NT2/D1 (cell line): ENCODE data around the gene GJB1.

Experiments
- DNase-seq: peaks from one replicate; pipeline ENCODE4 v3.0.0-alpha.2; 2011; ENCODE audit warnings: low read depth, low spot score
- H3K27me3 ChIP-seq: 2 replicates; pipeline ENCODE4 v1.6.0; 2011; ENCODE audit warnings: mild to moderate bottlenecking; ENCODE audit not compliant: insufficient read length, insufficient read depth
- H3K36me3 ChIP-seq: 2 replicates; pipeline ENCODE4 v1.6.1; 2011; ENCODE audit warnings: mild to moderate bottlenecking, low read length, mixed read lengths; ENCODE audit not compliant: insufficient read depth, insufficient read length
- H3K4me1 ChIP-seq: 2 replicates; pipeline ENCODE4 v1.5.1; 2011; ENCODE audit not compliant: insufficient read depth, insufficient read length
- H3K4me3 ChIP-seq: 2 replicates; pipeline ENCODE4 v1.5.1; 2011; ENCODE audit warnings: low read depth; ENCODE audit not compliant: insufficient read length
- H3K9ac ChIP-seq: 2 replicates; pipeline ENCODE4 v1.6.0; 2011; ENCODE audit warnings: low read depth; ENCODE audit not compliant: insufficient read length
- H3K9me3 ChIP-seq: 2 replicates; pipeline ENCODE4 v1.5.1; 2011; ENCODE audit warnings: mild to moderate bottlenecking, low read length; ENCODE audit not compliant: insufficient read depth
- SUZ12 ChIP-seq: IDR thresholded peaks from 2 replicates; pipeline ENCODE4 v1.6.1; 2011; ENCODE audit not compliant: insufficient read length, insufficient read depth; ENCODE audit errors: extremely low read depth
- YY1 ChIP-seq: IDR thresholded peaks from 2 replicates; pipeline ENCODE4 v1.6.1; 2011; ENCODE audit not compliant: insufficient read length, insufficient read depth
- ZNF274 ChIP-seq: IDR thresholded peaks from 2 replicates; pipeline ENCODE4 v1.6.1; 2011; ENCODE audit warnings: mild to moderate bottlenecking, low read depth, low read length

The GJB1 gene

DNA sequence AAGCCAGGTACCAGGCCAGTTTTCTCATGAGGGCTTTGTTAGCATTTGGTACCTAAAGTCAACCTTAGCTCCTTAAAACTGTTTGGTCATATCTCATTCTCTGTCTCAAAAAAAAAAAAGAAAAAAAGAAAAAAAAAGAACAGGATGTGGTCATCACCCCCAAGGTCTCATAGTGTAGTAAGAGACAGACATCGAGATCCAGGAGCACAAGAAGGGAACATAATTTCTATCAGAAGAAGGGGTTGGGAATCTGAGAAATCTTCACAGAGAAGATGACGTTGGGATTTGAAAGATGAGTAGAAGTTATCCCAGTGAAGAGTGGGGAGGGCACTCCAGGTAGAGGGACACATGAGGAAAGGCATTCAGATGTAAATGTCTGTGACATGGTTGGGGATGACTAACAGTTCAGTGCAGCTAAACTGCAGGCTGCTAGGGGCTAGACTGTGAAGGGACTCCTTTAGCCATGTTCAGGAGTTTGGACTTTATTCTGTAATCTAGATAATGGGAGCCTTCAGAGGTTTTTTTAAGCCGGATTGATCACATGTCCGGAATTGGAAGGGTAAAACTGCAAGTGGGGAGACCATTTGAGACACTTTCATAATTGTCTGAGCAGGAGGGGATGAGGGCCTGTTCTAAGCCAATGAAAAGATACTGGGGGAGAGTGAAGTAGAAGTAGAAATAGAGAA lies 26.9 kb upstream of the GJB1 start:
- Histone ChIP-seq H3K4me1 (peaks cover 5% of the 10 kb centered on the region), H3K9me3 (no peaks in the 10 kb centered on the region), H3K36me3 (no peaks in the 10 kb centered on the region), H3K9ac (no peak overlapping the region), H3K4me3 (no peak overlapping the region), H3K27me3 (no peaks in the 10 kb centered on the region)
- TF ChIP-seq YY1 (no peak), SUZ12 (no peak), ZNF274 (no peak)
- peak; percentile 55 for DNase-seq

DNA sequence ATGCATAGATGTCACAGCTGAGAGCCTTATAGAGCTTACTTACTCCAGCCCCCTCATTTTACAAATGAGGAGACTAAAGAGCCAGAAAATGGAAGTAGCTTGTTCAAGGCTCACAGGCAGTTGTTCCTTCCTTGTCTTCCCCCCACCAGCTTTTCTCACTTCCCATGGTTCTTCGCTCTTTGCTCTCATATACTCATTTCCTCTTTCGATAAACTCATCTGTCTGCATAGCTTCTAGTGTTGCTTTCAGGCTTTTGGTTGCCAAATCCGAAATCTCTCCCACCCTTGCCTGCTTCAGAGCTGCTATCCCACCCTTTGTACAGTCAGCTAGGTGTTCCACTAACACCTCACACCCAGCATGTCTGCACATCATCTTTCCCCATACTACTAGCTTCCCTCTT lies 25.0 kb upstream of the GJB1 start:
- TF ChIP-seq ZNF274 (no peak), SUZ12 (no peak), YY1 (no peak)
- peaks cover 5% of the 10 kb centered on the region for H3K4me1 ChIP-seq
- no peaks in the 10 kb centered on the region for H3K36me3 ChIP-seq
- DNase-seq = no peak
- no peaks in the 10 kb centered on the region for H3K27me3 ChIP-seq
- peak overlapping the region; percentile 10 for H3K9ac ChIP-seq
- no peaks in the 10 kb centered on the region for H3K9me3 ChIP-seq
- no peak overlapping the region for H3K4me3 ChIP-seq

DNA sequence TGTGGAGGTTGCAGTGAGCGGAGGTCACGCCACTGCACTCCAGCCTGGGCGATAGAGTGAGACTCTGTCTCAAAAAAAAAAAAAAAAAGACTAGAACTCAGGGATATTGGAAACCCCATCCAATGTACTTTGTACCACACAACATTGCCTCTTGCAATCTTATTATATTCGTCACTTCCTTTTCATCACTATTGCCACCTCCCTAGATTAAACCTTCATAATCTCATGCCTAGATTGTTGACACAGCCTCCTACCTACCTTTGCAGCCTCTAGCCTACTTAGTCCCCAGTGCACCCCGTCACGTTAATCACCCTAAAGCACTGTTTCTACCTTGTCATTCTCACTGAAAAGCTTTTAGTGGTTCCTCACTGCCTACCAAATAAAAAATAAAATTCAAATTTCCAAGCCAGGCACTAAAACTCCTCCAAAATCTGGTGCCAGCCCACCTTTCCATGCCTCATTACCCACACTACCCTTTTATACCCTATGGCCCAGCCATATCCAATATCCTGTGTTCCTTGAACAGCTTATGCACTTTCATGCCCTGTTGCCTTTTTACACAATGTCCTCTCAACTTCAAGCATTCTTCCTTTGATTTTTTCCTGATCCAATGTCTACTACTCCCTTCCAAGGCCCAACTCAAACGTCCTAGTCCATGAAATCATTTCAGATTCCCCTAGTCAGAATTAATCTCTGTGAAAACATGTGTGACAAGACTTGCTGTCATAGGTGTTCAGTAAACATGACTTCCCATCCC lies 23.6 kb upstream of the GJB1 start:
- DNase-seq = no peak
- peaks cover 5% of the 10 kb centered on the region for H3K4me1 ChIP-seq
- no peaks in the 10 kb centered on the region for H3K27me3 ChIP-seq
- no peak overlapping the region for H3K4me3 ChIP-seq
- H3K9ac ChIP-seq = no peak overlapping the region
- TF ChIP-seq ZNF274 (no peak), YY1 (no peak), SUZ12 (no peak)
- H3K9me3 ChIP-seq = no peaks in the 10 kb centered on the region
- H3K36me3 ChIP-seq = no peaks in the 10 kb centered on the region

DNA sequence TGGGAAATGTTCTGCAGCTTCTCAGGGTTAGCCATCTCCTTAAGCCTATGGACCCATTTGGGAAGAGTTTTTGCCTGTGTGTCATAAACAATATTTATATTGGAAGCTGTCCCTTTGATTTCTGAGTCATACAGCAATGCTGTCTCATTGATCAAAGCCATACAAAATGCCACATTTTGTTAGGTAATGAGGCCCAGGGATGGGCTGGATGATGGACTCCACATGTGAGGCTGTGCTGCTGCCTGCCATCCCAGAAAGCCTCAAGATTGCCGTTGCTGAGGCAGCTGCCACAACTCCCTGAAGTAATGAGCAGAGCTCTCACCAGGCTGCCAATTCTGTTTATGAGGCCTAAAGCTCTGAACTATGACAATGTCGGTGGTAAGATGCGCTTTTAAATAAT lies 12.2 kb upstream of the GJB1 start:
- Histone ChIP-seq H3K4me1 (no peaks in the 10 kb centered on the region), H3K36me3 (no peaks in the 10 kb centered on the region), H3K9ac (no peak overlapping the region), H3K4me3 (no peak overlapping the region), H3K27me3 (no peaks in the 10 kb centered on the region), H3K9me3 (no peaks in the 10 kb centered on the region)
- no peak for TF ChIP-seq SUZ12
- TF ChIP-seq ZNF274 = no peak
- no peak for TF ChIP-seq YY1
- DNase-seq = no peak

DNA sequence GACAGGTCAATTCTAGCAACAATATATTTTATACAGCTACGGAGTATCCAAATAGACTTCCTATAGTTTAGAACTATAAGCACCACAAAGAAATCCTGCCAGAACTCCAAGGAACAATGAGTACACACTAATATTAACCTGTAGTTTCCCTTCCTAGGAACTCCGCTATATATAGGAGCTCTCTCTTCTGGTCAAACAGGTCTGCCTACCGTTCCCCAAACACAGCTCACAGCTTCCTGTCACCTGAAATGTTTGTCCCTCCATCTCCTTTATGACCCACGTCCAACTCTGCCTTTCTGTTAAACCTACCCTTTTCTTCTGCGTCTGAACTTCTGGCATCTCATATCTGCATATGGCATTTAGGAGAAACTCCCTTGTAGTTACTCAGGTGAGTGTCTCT lies 10.5 kb upstream of the GJB1 start:
- no peak overlapping the region for H3K4me3 ChIP-seq
- TF ChIP-seq YY1 (no peak), ZNF274 (no peak), SUZ12 (no peak)
- DNase-seq = no peak
- H3K9me3 ChIP-seq = no peaks in the 10 kb centered on the region
- H3K4me1 ChIP-seq = no peaks in the 10 kb centered on the region
- H3K9ac ChIP-seq = no peak overlapping the region
- H3K27me3 ChIP-seq = no peaks in the 10 kb centered on the region
- no peaks in the 10 kb centered on the region for H3K36me3 ChIP-seq

DNA sequence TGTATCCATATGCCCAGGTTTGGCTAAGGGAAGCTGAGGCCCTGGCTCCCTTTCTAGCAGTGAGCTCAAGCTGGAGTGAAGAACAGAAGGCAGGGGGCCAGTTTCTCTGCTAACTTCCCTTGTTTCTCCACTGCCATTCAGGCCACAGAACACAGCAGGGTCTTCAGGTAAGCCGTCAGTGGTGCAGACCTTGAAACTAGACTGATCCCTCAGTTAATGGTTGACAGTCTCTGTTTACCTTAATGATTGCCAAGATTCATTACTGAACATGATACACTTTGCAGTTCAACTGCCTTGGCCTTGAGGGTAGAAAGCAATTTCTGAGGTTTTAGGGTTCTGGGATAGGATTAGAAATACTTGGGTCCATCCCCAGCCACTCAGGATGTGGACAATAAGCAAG lies 8.9 kb upstream of the GJB1 start:
- TF ChIP-seq SUZ12 = no peak
- no peak for TF ChIP-seq ZNF274
- no peak for TF ChIP-seq YY1
- Histone ChIP-seq H3K36me3 (no peaks in the 10 kb centered on the region), H3K27me3 (no peaks in the 10 kb centered on the region), H3K4me3 (no peak overlapping the region), H3K9me3 (no peaks in the 10 kb centered on the region), H3K4me1 (no peaks in the 10 kb centered on the region), H3K9ac (no peak overlapping the region)
- DNase-seq = no peak

DNA sequence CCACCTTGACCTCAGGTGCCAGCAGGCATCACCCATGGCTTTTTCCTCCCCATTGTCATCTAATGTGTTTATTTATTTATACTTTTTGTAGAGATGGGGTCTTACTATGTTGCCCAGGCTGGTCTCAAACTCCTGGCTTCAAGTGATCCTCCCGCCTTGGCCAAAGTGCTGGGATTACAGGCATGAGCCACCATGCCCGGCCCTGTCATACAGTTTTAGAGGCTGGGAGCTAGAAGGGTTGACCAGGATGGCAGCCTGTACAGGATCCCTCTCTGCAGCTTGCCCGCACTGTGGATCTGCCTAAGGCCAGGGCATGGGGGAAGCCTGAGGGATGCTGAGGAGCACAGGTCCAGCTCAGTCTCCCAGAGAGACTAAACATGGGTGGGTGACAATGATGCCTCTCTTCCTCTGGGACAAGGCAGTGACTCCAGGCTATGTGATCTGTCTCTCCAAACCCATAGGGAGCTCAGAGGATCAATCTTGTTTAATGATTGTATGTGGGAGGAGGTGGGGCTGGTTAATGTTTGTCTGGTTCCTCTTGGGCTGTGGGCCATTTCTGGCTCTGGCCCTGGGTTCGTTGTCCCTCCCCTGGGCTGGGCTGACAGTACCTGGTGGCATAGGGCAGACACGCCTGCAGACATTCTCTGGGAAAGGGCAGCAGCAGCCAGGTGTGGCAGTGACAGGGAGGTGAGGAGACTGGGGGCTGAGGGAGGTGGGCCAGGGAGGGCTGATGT lies 8.3 kb upstream of the GJB1 start:
- H3K36me3 ChIP-seq = no peaks in the 10 kb centered on the region
- H3K4me3 ChIP-seq = no peak overlapping the region
- TF ChIP-seq SUZ12 (no peak), YY1 (no peak), ZNF274 (no peak)
- H3K9me3 ChIP-seq = no peaks in the 10 kb centered on the region
- no peaks in the 10 kb centered on the region for H3K4me1 ChIP-seq
- no peak for DNase-seq
- no peak overlapping the region for H3K9ac ChIP-seq
- H3K27me3 ChIP-seq = no peaks in the 10 kb centered on the region
